Upper lobe of left lung (tissue), 6 donors: ENCODE measurements around the gene EP300. TPM values are rescaled to one million over a fixed set of nuclear protein-coding genes. Genes with fewer than 3 reads are reported as not detected.
"Not testable (repeated sequence)": the region's sequence is repeated elsewhere in the genome, so short reads cannot be mapped to it uniquely, and the experiment has no call there.

Experiments used
- ATAC-seq, 2 donors: fragments of 200-7000 bp; cut with Tn5 transposase; one replicate each; pipeline ENCODE4 v1.9.1; 2022; ENCODE audit warnings: mild to moderate bottlenecking in 2 of 2, moderate library complexity in 2 of 2; ENCODE audit not compliant: low FRiP score in 2 of 2
- DNase-seq, 2 donors: peaks; one replicate each; pipeline ENCODE4 v3.0.0-alpha.2; 2019 to 2020
- H3K27ac ChIP-seq, 4 donors: fragments of 200-600 bp; sonication (generic); one replicate each; pipeline ENCODE4 v1.5.1; 2016 to 2019
- H3K27me3 ChIP-seq, 4 donors: fragments of 200-600 bp; sonication (generic); one replicate each; pipeline ENCODE4 v1.5.1; 2017 to 2019
- H3K36me3 ChIP-seq, 4 donors: fragments of 200-600 bp; sonication (generic); one replicate each; pipeline ENCODE4 v1.5.1; 2016 to 2019
- H3K4me1 ChIP-seq, 4 donors: fragments of 200-600 bp; sonication (generic); one replicate each; pipeline ENCODE4 v1.5.1; 2018 to 2019
- H3K4me3 ChIP-seq, 4 donors: fragments of 200-600 bp; sonication (generic); one replicate each; pipeline ENCODE4 v1.5.1; 2017 to 2019; ENCODE audit warnings: mild to moderate bottlenecking in 2 of 4, moderate library complexity in 1 of 4
- H3K9me3 ChIP-seq, 4 donors: fragments of 200-600 bp; sonication (generic); one replicate each; pipeline ENCODE4 v1.5.1; 2018 to 2019
- EP300 ChIP-seq, 4 donors: sonication (generic); formaldehyde crosslinking; IDR thresholded peaks; one replicate each; pipeline ENCODE4 v1.5.1; 2017; ENCODE audit warnings: antibody characterized with exemption in 4 of 4, control low read depth in 2 of 4
- POLR2A ChIP-seq, 4 donors: fragments of 450-650 bp; IDR thresholded peaks; one replicate each; pipeline ENCODE4 v1.5.1; 2016 to 2017; ENCODE audit warnings: antibody characterized with exemption in 4 of 4, mild to moderate bottlenecking in 2 of 4
- POLR2AphosphoS5 ChIP-seq, 2 donors: sonication (generic); formaldehyde crosslinking; IDR thresholded peaks; one replicate each; pipeline ENCODE4 v1.5.1; 2017; ENCODE audit warnings: antibody characterized with exemption in 2 of 2
- WGBS, 2 donors: methylation state at CpG; one replicate each; pipeline ENCODE4 v1.1.5; 2017 to 2018; 5-methylcytosine and 5-hydroxymethylcytosine counted together
- total RNA-seq, 6 donors: library from RNA; depleted of rRNA in 4 of 6; stranded (reverse); fragments of >200 nt in 4 of 6; gene quantifications; one replicate each; pipeline versions ENCODE4 v1.1.0 to v1.2.1, GENCODE V29; 2016 to 2021
- TF ChIP-seq, protein P1 (sequence below), 6 experiments: fragments of 450-650 bp in 4 of 6; fragments of 200-600 bp in 2 of 6; sonication (generic) in 2 of 6; IDR thresholded peaks; one replicate each; pipeline ENCODE4 v1.5.1; 2016 to 2019; ENCODE audit warnings: antibody characterized with exemption in 6 of 6
- donor health status: DM: no; HTN: no; CAD: no; lungs with moderate emphysema.
- donor health status: DM: no; HTN: yes; CAD: no; lungs with severe emphysema.

Gene EP300
- total RNA-seq, 6 donors from 2014 or later, result 66.3 to 257 (median 86.1) TPM

DNA sequence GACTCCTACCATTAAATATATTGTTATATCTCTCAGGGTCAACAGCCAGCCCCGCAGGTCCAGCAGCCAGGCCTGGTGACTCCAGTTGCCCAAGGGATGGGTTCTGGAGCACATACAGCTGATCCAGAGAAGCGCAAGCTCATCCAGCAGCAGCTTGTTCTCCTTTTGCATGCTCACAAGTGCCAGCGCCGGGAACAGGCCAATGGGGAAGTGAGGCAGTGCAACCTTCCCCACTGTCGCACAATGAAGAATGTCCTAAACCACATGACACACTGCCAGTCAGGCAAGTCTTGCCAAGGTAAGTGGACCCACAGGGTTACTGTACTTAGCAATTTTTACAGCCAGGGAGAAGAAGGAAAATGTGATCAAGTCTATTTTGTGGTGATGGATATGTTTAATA is 35.1 kb downstream of the EP300 start:
- DNase-seq, result peak in 1 of 2 donors; percentile 60
- 78 to 90% methylated on average over 5 of the region's 5 CpGs for WGBS, 2 donors
- ATAC-seq, result peak; percentile 54 to 66

DNA sequence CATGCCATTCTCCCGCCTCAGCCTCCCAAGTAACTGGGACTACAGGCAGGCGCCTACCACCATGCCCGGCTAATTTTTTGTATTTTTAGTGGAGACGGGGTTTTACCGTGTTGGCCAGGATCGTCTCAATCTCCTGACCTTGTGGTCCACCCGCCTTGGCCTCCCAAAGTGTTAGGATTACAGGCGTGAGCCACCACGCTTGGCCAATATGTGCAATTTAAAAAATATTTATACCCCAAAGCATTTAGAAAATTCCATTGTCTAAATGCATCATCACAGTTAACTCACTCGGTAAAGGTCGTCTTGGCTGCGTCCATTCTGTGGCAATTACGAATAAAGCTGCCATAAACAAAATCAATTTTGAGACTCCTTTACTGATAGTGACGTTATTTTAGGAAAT is 36.2 kb downstream of the EP300 start:
- ATAC-seq (no peak), DNase-seq (no peak)
- Histone ChIP-seq H3K36me3 (peaks cover 38 to 84% (median 77%) of the 10 kb centered on the region in 4 donors), H3K27me3 (no peaks in the 10 kb centered on the region), H3K4me3 (no peak overlapping the region), H3K4me1 (peaks cover 0 to 8% (median 2%) of the 10 kb centered on the region in 4 donors), H3K9me3 (no peaks in the 10 kb centered on the region), H3K27ac (no peak overlapping the region)
- WGBS, 2 donors, result 91 to 96% methylated on average over 14 of the region's 14 CpGs
- TF ChIP-seq POLR2A (IDR thresholded peaks at IDR 0.05), result no peak
- no peak for TF ChIP-seq POLR2AphosphoS5 (IDR thresholded peaks at IDR 0.05)
- TF ChIP-seq, protein P1, sequence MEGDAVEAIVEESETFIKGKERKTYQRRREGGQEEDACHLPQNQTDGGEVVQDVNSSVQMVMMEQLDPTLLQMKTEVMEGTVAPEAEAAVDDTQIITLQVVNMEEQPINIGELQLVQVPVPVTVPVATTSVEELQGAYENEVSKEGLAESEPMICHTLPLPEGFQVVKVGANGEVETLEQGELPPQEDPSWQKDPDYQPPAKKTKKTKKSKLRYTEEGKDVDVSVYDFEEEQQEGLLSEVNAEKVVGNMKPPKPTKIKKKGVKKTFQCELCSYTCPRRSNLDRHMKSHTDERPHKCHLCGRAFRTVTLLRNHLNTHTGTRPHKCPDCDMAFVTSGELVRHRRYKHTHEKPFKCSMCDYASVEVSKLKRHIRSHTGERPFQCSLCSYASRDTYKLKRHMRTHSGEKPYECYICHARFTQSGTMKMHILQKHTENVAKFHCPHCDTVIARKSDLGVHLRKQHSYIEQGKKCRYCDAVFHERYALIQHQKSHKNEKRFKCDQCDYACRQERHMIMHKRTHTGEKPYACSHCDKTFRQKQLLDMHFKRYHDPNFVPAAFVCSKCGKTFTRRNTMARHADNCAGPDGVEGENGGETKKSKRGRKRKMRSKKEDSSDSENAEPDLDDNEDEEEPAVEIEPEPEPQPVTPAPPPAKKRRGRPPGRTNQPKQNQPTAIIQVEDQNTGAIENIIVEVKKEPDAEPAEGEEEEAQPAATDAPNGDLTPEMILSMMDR (IDR thresholded peaks at IDR 0.05), result no peak
- TF ChIP-seq EP300 (IDR thresholded peaks at IDR 0.05), result no peak

More for the DNA sequence above, 35.1 kb downstream of the EP300 start:
- no peak for TF ChIP-seq POLR2A (IDR thresholded peaks at IDR 0.05)
- TF ChIP-seq, protein P1 (IDR thresholded peaks at IDR 0.05), result peak in 1 of 6 experiments; percentile 11
- no peak for TF ChIP-seq EP300 (IDR thresholded peaks at IDR 0.05)
- Histone ChIP-seq H3K36me3 (peaks cover 38 to 73% (median 67%) of the 10 kb centered on the region in 4 donors), H3K9me3 (no peaks in the 10 kb centered on the region), H3K27ac (peak overlapping the region in 1 of 4 donors; percentile 4), H3K4me3 (no peak overlapping the region), H3K4me1 (peaks cover 0 to 10% (median 4%) of the 10 kb centered on the region in 4 donors), H3K27me3 (no peaks in the 10 kb centered on the region)

DNA sequence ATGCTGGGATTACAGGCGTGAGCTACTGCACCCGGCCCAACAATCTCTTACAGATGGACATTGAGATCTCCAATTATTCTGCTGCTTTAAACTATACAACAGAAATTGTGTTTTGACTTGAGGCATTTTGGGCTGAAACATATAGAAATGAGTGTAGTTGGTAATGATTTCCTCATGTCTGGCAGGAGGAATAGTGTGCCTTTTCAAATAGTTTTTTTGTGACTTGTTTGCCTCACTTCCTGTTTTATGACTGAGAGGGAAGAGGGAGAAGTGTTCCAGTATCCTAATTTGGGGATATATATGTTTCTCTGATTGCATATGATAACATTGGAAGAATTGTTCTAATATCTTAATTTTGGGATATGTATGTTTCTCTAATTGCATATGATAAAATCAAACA is 40.2 kb downstream of the EP300 start:
- H3K27ac ChIP-seq, result no peak overlapping the region
- no peak overlapping the region for H3K4me3 ChIP-seq
- no peaks in the 10 kb centered on the region for H3K9me3 ChIP-seq
- no peaks in the 10 kb centered on the region for H3K4me1 ChIP-seq
- WGBS, 2 donors, result 100% methylated on average over 2 of the region's 2 CpGs
- TF ChIP-seq POLR2AphosphoS5 (IDR thresholded peaks at IDR 0.05) (no peak), EP300 (IDR thresholded peaks at IDR 0.05) (no peak), POLR2A (IDR thresholded peaks at IDR 0.05) (no peak)
- TF ChIP-seq, protein P1 (IDR thresholded peaks at IDR 0.05), result no peak
- no peaks in the 10 kb centered on the region for H3K27me3 ChIP-seq
- no peak for DNase-seq
- H3K36me3 ChIP-seq, result peaks cover 51 to 100% (median 88%) of the 10 kb centered on the region in 4 donors
- ATAC-seq, result no peak

DNA sequence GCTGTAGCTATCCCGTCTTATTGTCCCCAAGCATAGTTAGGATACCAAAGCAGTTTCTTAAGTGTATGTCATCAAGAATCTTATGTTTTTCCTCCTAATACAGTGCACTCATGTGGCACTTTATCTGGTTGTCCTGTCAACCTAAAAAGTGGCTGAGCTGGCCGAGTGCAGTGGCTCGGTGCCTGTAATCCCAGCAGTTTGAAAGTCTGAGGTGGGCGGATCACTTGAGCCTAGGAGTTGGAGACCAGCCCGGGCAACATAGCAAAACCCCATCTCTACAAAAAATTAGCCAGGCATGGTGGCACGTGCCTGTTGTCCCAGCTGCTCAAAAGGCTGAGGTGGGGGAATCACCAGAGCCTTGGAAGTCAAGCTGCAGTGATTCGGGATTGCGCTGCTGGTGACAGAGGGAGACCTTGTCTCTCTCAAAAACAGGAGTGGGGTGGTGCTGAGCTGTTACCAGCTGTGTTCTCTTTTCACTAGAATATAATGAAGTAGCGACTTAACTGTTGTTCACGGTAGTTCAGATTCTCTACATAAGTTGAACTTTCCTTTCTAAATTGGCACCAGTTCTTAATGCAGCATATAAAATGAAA is 48.1 kb downstream of the EP300 start:
- Histone ChIP-seq H3K9me3 (no peaks in the 10 kb centered on the region), H3K27me3 (no peaks in the 10 kb centered on the region), H3K4me1 (peaks cover 0 to 12% (median 2%) of the 10 kb centered on the region in 4 donors), H3K27ac (no peak overlapping the region), H3K4me3 (no peak overlapping the region), H3K36me3 (peaks cover 65 to 100% (median 84%) of the 10 kb centered on the region in 4 donors)
- WGBS, 2 donors, result 69 to 81% methylated on average over 7 to 10 of the region's 10 CpGs
- ATAC-seq (peak in 1 of 2 donors; percentile 49), DNase-seq (peak in 1 of 2 donors; percentile 50)
- TF ChIP-seq, protein P1 (IDR thresholded peaks at IDR 0.05), result no peak
- TF ChIP-seq POLR2AphosphoS5 (IDR thresholded peaks at IDR 0.05) (no peak), POLR2A (IDR thresholded peaks at IDR 0.05) (no peak), EP300 (IDR thresholded peaks at IDR 0.05) (no peak)

DNA sequence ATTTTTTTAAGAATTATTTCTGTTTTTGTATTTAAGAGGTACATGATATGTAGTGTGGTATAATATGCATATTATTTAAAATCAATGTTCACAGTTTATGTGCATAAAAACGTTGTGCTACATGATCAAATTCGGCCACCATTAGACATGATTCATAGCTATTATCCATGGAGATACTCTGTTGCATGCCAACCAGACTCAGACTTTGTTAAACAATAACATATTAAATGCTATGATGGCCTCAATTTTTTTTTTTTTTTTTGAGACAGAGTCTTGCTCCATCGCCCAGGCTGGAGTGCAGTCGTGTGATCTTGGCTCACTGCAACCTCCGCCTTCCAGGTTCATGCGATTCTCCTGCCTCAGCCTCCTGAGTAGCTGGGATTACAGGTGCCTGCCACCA is 53.5 kb downstream of the EP300 start:
- not testable (repeated sequence) for H3K27me3 ChIP-seq, H3K4me1 ChIP-seq, ATAC-seq, DNase-seq, H3K9me3 ChIP-seq, H3K4me3 ChIP-seq, H3K27ac ChIP-seq
- WGBS, 2 donors, result 94 to 96% methylated on average over 6 of the region's 6 CpGs
- H3K36me3 ChIP-seq, result peaks cover 77 to 100% (median 87%) of the 10 kb centered on the region in 4 donors
